GM19395 (cell line): ENCODE measurements around the gene ODAD3.
A peak's percentile ranks its signal among the peaks of the same experiment; 100 is the strongest.
"Not testable (repeated sequence)": the region's sequence is repeated elsewhere in the genome, so short reads cannot be mapped to it uniquely, and the experiment has no call there.

ENCODE experiments used
- ATAC-seq: cut with Tn5 transposase; IDR thresholded peaks from one replicate; pipeline ENCODE4 v1.9.1; 2021; ENCODE audit warnings: mild to moderate bottlenecking, moderate library complexity; ENCODE audit not compliant: unreplicated experiment

Gene ODAD3

DNA sequence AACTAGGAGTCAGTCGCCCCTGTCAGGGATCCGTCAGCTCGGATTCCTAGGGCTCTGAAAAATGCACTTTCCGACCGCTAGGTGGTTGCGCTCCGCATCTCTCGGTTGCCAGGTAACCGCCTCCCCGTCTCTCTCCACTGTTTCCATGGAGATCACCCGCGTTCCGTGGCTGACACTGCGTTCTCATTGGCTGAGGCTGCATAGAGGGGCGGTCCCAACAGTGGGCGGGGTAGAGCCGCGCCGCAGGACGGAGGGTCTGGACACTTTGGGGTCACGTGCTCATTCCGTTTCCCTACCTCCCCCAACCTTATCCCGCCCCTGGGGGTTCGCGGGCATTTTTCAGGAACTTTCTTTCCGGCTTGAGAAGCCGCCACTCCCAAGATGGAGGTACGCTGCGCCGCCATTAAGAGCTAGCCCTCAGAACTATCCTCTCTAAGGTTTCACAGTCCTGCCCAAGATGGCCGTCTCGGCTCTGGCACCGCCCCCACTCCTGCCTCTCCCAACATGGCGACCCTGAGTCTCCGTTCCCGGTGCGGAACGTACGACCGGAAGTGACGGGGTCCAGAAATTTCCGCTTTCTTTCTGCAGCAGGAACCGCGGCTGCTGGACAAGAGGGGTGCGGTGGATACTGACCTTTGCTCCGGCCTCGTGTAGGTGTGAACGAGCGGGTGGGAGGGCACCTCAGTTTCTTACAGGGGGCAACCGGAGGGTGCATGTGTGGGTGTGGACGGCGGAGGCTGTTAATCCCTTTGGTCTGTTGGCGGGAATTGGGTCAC is at the start of gene ODAD3, which contains the start of gene PRKCSH:
Gene ODAD3, minus strand, starts transcription at position 65 of the 776 bp plus-strand sequence. CDS start 105 bp downstream, outside the sequence.
Gene PRKCSH, plus strand, starts transcription at position 579 of the 776 bp plus-strand sequence. CDS start 483 bp downstream, outside the sequence.
- ATAC-seq = peak; percentile 87

DNA sequence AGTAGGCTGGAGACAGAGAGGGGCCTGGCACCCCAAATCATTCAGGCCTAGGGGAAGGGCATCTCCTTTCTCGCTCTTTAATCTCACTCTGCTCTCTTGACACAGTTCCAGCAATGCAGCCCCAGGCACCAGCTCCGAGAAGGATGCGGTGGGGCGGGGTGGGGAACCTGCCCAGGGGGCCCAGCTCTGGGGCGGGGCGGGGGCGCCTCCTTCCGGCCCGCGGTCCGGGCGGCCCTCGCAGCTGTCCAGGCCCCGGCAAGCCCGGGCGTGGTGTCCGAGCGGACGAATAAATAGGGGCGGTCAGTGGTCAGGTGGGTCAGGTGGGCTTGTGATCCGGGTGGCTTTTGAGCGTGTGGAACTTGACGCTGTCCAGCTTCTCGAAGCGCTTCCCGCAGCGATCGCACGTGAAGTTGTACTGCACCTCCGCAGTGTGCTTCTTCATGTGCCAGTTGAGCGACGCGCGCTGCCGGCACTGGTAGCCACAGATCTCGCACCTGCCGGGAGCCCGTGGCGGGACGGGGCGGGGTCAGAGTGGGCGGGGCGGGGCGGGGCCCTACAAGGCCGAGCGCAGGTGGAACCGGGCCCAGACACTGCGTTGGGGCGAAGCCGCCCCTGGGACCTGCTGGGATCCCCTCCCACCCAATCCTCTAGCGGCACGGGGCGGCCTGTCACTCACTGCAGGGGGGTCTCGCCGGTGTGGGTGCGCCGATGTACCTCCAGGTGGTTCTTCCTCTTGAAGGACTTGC is 48.6 kb upstream of the ODAD3 start:
- no peak for ATAC-seq

DNA sequence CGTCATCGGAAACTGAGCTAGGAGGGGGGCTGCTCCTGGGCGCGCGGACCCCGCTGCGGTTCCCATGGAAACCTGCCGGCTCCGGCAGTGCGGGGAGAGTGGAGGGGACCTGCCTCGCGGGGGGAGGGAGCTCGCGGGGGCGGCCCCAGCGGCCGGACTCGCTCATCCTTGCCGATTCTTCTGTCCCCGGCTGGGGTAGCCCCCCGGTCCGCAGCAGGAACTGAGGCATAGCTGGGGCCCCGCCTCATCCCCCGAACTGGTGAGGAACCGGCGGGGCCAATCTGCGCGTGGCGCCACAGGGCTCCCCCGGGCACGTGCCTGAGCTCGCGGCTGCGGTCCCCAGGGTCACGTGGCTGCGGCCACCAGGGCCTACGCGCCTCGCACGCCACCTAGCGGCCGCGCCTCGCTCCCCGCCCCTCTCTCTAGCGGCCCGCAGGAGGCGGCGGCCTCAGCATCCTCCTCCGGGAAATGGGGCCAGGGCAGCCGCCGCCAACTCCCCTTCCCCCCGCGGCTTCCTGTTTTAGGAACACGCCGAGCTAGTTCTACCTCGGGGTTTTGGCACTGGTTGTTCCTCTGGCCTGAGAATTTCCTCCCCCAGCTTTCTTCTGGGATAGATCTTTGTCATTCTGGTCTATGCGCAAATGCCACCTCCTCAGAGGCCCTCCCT is 47.6 kb upstream of the ODAD3 start:
- ATAC-seq = peak; percentile 63

DNA sequence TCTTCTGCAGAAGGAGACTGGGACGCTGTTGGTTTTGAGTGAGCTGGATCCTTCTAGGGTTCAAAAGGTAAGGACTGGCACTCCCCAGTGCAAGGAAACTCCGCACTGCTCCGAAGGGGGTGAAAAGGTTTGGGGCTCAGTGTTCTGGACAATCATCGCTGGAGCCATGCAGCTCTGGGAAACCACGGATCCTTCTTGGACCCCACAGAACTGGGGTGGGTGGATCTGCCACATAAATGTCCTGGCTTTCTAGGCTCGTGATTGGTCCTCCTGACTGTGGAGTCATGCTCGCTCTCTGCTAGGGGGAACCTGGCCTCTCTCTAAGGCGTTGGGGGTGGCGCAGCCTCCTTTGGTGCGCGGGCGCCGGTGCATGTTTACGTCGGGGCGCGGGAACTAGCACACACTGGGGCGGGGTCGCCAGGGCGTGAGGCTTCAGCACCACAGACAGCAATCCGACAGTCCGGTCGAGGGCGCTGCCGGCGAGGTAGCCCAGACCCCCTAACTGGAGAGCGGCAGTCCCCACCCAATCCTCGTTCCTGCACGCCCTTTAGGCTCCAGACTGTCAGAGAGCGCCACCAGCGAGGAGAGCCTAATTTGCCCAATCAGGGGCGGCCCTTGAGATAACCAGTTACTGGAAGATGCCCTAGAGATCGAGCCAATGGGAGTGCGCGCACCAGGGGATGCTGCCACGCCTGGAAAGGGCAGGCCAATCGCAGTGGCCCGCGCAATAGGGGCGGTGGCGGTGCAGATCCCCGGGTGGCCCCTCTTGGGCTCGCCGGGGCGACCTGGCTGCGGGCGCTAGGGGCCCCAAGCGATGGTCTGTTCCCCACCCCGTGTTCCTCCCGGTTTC is 46.8 kb upstream of the ODAD3 start:
- ATAC-seq = peak; percentile 53

GRCh38 chr19:11480715-11481533 is 46.0 kb upstream of the ODAD3 start, which contains the start of gene ELAVL3:
TSS of gene ELAVL3 (minus strand) at chr19:11481046. CDS start at chr19:11480608, 438 bp downstream.
- no peak for ATAC-seq

- ATAC-seq = no peak
Measured at GRCh38 chr19:11479898-11480714, 45.2 kb upstream of the ODAD3 start.

GRCh38 chr19:11479090-11479897 is 44.4 kb upstream of the ODAD3 start:
- no peak for ATAC-seq

DNA sequence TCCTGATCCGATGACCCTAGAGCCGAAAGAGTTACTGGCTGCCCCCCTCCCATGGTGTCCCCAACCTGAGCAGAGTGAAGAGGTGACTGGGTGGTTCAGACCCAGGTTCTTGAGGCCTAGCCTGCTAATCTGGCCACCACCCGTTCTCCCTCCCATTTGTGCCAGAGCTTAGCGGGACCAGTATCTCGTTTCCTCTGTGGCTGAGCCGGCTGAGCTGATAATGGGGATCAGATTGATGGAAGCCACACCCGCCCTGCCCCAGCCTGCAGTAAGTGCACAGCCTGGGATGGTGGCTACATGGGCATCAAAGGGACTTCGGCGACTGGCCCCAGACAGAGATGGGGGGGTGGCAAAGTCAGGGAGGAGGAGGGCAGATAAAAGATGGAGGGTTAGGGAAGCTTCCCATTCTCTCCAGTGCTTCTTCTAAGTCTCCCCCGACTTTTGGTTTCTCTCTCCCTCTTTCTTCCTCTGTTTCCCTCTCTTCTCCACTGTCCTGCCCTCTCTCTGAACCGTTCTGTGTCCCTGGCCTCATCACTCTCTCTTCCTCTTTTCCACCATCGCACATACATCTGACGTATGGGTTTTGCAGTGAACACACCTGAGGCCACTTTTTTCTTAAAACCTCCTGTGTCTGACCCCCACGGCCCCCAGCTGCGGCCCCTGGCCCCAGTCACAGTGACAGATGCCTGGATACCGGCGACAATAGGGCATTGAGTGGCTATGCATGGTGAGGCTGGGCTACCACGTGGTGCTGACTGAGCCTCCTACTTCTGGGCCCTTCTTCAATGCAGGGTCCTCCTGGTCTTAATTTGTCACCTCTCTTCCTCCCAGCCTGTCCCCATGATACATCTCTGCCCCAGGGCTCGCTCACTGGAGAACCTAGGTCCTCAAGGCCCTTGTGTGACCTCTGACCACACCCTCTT is 43.5 kb upstream of the ODAD3 start:
- no peak for ATAC-seq

- ATAC-seq = no peak
Measured at GRCh38 chr19:11475861-11476260, 40.9 kb upstream of the ODAD3 start.

DNA sequence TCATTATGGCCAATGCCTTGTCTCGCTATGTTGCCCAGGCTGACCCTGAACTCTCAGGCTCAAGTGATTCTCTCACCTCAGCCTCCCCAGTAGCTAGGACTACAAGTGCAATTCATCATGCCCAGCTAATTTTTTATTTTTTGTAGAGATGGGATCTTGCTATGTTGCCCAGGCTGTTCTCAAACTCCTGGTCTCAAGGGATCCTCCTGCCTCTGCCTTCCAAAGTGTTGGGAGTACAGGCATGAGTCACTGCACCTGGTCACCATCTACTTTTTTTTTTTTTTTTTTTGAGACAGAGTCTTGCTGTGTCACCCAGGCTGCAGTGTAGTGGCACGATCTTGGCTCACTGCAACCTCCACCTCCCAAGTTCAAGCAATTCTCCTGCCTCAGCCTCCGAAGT is 40.4 kb upstream of the ODAD3 start:
- not testable (repeated sequence) for ATAC-seq

DNA sequence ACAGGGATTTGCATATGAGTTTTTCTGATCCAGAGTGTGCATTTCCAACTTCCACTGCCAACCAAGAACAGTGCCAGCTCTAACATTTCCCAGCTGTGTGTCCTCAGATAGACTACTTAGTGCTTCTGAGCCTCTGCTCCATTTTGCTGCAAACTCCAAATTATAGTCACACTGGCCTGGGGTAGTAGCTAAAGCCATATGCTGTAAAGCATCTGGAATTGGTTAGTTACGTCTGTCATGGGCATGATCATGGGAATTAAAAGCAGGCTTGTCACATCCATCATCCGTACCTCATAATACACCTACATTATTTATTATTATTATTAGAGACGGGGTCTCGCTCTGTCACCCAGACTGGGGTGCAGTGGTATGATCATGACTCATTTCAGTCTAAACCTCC is 38.8 kb upstream of the ODAD3 start:
- ATAC-seq = no peak

DNA sequence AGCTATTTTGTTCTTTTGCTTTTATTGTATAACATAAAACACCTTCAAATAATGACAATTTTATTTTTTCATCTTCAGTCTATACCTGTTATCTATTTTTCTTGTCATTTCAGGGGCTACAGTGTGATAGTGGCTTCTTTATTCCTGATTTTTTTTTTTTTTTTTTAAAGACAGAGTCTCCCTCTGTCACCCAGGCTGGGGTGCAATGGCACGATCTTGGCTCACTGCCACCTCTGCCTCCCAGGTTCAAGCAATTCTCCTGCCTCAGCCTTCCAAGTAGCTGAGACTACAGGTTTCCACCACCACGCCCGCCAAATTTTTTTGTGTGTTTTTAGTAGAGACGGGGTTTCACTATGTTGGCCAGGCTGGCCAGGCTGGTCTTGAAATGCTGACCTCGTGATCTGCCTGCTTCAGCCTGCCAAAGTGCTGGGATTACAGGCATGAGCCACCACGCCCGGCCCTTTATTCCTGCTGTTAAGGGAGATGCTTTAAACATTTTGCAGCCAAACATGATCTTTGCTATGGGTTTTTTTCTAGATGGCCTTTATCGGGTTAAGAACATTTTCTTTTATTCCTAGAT is 33.4 kb upstream of the ODAD3 start:
- not testable (repeated sequence) for ATAC-seq

GRCh38 chr19:11465600-11465999 is 30.7 kb upstream of the ODAD3 start:
- no peak for ATAC-seq

DNA sequence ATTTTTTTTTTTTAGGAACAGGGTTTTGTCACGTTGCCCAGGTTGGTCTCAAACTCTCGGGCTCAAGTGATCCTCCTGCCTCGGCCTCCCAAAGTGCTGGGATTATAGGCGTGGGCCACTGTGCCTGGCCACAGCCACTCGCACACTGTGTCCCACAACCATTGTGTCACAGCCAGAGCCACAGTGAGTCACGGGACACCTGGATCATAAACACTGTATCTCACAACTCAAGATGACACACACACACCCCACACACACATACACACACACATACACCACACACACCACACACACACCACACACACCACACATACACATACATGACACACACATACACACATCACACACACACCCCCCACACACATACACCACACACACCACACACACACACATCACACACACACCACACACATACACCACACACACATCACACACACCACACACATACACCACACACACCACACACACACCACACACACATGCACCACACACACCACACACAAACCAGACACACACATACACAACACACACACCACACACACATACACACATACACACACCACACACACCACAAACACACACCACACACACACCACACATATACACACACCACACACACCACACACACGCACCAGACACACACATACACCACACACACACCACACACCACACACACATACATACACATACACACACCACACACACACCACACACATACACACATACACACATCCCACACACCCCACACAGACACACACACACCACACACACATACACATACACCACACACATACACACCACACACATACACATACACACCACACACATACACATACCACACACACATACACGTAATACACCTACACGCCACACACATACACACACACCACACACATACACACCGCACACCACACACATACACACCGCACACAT is 29.7 kb upstream of the ODAD3 start:
- no peak for ATAC-seq

DNA sequence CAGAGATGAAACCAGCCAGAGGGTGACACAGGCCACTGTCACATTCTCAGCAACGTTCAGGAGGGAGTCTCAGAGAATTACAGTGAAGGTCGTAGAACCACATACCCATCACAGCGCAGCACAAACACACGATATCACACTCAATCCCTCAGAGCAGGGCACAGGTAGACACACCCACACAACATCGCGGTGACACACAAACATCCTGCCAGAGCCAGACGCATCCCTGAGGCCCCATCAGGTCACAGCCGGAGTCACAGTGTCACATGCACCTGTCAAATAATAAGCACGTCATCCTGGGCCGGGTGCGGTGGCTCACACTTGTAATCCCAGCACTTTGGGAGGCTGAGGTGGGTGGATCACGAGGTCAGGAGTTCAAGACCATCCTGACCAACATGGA is 28.5 kb upstream of the ODAD3 start:
- ATAC-seq = no peak
